Measurements from ENCODE around the gene SMYD3.

DNA sequence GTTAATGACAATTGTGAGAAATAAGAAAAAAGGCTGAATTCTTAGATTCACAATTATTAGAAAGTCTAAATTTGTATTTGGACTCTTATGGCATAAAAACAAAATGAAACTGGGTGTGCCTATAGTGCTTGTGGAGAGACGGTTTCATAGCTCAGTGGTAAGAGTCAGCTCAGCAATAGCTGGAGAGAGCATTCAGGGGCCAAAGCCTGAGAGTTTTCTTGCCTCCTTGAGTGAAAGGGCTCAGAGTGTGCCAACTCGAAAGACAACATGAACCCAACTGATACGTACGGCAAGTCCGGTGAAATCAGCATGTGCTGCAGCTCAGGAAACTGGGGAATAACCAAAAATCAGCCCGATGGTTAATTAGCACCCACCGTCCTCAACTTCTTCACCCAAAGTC lies 577.9 kb downstream of the SMYD3 start:
- TF ChIP-seq EZH2 (IDR thresholded peaks at IDR 0.05; ENCODE audit: low read length, missing control alignments), result no peak
- no peak for TF ChIP-seq CTCF (conservative IDR thresholded peaks at IDR 0.05 in 1 of 2, IDR thresholded peaks at IDR 0.05 in 1 of 2; ENCODE audit: low read depth in 1 of 2, low read length in 2 of 2)
